Glutamatergic neuron (in vitro differentiated cells): ENCODE data around the gene CCDC63. TPM values are rescaled to one million over a fixed set of nuclear protein-coding genes. Genes with fewer than 3 reads are reported as not detected.

Source experiments
- DNase-seq: peaks from one replicate; pipeline ENCODE4 v3.0.0; 2022
- H3K27ac Mint-ChIP-seq: one replicate; pipeline ENCODE4 v1.8.0; 2020; ENCODE audit warnings: mild to moderate bottlenecking, mixed read lengths, inconsistent platforms; ENCODE audit not compliant: unreplicated experiment
- H3K27me3 Mint-ChIP-seq: one replicate; pipeline ENCODE4 v1.8.0; 2020; ENCODE audit warnings: mild to moderate bottlenecking, moderate library complexity, mixed read lengths, inconsistent platforms; ENCODE audit not compliant: unreplicated experiment
- H3K36me3 Mint-ChIP-seq: one replicate; pipeline ENCODE4 v1.8.0; 2020; ENCODE audit warnings: mild to moderate bottlenecking, mixed read lengths, inconsistent platforms; ENCODE audit not compliant: unreplicated experiment
- H3K4me1 Mint-ChIP-seq: one replicate; pipeline ENCODE4 v1.8.0; 2020; ENCODE audit warnings: mild to moderate bottlenecking, low read depth, mixed read lengths, inconsistent platforms; ENCODE audit not compliant: unreplicated experiment
- H3K4me3 Mint-ChIP-seq: one replicate; pipeline ENCODE4 v1.8.0; 2020; ENCODE audit warnings: mild to moderate bottlenecking, mixed read lengths, inconsistent platforms; ENCODE audit not compliant: unreplicated experiment
- H3K9me3 Mint-ChIP-seq: one replicate; pipeline ENCODE4 v1.8.0; 2020; ENCODE audit warnings: mild to moderate bottlenecking, moderate library complexity, mixed read lengths, inconsistent platforms; ENCODE audit not compliant: unreplicated experiment
- total RNA-seq: library from RNA; stranded (reverse); fragmentation: NEBNext Ultra II Directional; extraction: Animal tissue kit (Norgen Biotek cat#: 25700); gene quantifications from one replicate; pipeline ENCODE4 v1.2.1, GENCODE V29; 2021; ENCODE audit not compliant: unreplicated experiment
- TF ChIP-seq, protein P1 (sequence below): fragments of 200-600 bp; sonication (generic); IDR thresholded peaks from one replicate; pipeline ENCODE4 v1.5.0; 2021; ENCODE audit not compliant: partially characterized antibody, unreplicated experiment

The CCDC63 gene
- total RNA-seq, 1 donor from 2014 or later = 0.32 TPM

- H3K4me3 Mint-ChIP-seq = no peak overlapping the region
- no peak for DNase-seq
- no peak overlapping the region for H3K27ac Mint-ChIP-seq
- H3K36me3 Mint-ChIP-seq = no peaks in the 10 kb centered on the region
- H3K27me3 Mint-ChIP-seq = peaks cover 4% of the 10 kb centered on the region
- peaks cover 2% of the 10 kb centered on the region for H3K9me3 Mint-ChIP-seq
- TF ChIP-seq, protein P1, sequence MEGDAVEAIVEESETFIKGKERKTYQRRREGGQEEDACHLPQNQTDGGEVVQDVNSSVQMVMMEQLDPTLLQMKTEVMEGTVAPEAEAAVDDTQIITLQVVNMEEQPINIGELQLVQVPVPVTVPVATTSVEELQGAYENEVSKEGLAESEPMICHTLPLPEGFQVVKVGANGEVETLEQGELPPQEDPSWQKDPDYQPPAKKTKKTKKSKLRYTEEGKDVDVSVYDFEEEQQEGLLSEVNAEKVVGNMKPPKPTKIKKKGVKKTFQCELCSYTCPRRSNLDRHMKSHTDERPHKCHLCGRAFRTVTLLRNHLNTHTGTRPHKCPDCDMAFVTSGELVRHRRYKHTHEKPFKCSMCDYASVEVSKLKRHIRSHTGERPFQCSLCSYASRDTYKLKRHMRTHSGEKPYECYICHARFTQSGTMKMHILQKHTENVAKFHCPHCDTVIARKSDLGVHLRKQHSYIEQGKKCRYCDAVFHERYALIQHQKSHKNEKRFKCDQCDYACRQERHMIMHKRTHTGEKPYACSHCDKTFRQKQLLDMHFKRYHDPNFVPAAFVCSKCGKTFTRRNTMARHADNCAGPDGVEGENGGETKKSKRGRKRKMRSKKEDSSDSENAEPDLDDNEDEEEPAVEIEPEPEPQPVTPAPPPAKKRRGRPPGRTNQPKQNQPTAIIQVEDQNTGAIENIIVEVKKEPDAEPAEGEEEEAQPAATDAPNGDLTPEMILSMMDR = no peak
- peaks cover 4% of the 10 kb centered on the region for H3K4me1 Mint-ChIP-seq
Measured at GRCh38 chr12:110913119-110914056, 66.6 kb downstream of the CCDC63 start.

- H3K27ac Mint-ChIP-seq = no peak overlapping the region
Measured at GRCh38 chr12:110916295-110916875, 69.6 kb downstream of the CCDC63 start.

GRCh38 chr12:110917467-110917866, 70.7 kb downstream of the CCDC63 start:
- Mint-ChIP-seq H3K36me3 (no peaks in the 10 kb centered on the region), H3K27me3 (peaks cover 4% of the 10 kb centered on the region), H3K4me1 (no peaks in the 10 kb centered on the region), H3K9me3 (no peaks in the 10 kb centered on the region), H3K27ac (no peak overlapping the region), H3K4me3 (no peak overlapping the region)
- TF ChIP-seq, protein P1 = no peak
- no peak for DNase-seq

More at GRCh38 chr12:110916295-110916875, 69.6 kb downstream of the CCDC63 start:
- no peak for DNase-seq
- H3K36me3 Mint-ChIP-seq = no peaks in the 10 kb centered on the region
- TF ChIP-seq, protein P1 = no peak
- H3K27me3 Mint-ChIP-seq = peaks cover 4% of the 10 kb centered on the region
- no peaks in the 10 kb centered on the region for H3K9me3 Mint-ChIP-seq
- H3K4me1 Mint-ChIP-seq = no peaks in the 10 kb centered on the region
- H3K4me3 Mint-ChIP-seq = no peak overlapping the region

DNA sequence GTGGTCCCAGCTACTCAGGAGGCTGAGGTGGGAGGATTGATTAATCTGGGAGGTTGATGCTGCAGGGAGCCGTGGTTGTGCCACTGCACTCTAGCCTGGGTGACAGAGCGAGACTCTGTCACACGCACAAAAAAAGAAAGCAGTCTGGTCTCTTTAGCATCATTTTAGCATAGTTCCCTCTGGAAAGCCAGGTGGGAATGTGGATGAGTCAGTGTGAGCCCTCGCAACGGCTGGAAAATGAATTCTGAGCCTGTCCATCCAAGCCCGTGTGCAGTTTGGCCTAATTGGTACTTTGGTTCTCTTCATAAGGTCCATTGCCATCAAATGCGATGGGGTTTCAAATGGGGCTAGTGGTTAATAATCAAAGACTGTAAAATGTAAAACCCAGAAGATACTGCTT, 71.2 kb downstream of the CCDC63 start:
- no peak overlapping the region for H3K27ac Mint-ChIP-seq
- H3K4me3 Mint-ChIP-seq = no peak overlapping the region

More for the DNA sequence above, 71.2 kb downstream of the CCDC63 start:
- H3K9me3 Mint-ChIP-seq = peaks cover 2% of the 10 kb centered on the region
- no peaks in the 10 kb centered on the region for H3K36me3 Mint-ChIP-seq
- TF ChIP-seq, protein P1 = no peak
- no peak for DNase-seq
- H3K4me1 Mint-ChIP-seq = no peaks in the 10 kb centered on the region
- H3K27me3 Mint-ChIP-seq = peaks cover 4% of the 10 kb centered on the region
